ENCODE measurements around the gene HSD17B2. TPM values are rescaled to one million over a fixed set of nuclear protein-coding genes. Genes with fewer than 3 reads are reported as not detected.

Gene HSD17B2, protein sequence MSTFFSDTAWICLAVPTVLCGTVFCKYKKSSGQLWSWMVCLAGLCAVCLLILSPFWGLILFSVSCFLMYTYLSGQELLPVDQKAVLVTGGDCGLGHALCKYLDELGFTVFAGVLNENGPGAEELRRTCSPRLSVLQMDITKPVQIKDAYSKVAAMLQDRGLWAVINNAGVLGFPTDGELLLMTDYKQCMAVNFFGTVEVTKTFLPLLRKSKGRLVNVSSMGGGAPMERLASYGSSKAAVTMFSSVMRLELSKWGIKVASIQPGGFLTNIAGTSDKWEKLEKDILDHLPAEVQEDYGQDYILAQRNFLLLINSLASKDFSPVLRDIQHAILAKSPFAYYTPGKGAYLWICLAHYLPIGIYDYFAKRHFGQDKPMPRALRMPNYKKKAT
- not detected in 2 replicates for total RNA-seq

- no peaks in the 10 kb centered on the region for H3K4me1 Mint-ChIP-seq (ENCODE audit: low read depth)
- no peaks in the 10 kb centered on the region for H3K36me3 Mint-ChIP-seq (ENCODE audit: low read depth)
- no peaks in the 10 kb centered on the region for H3K9me3 Mint-ChIP-seq
- no peak within 1 kb of the TSS for H3K4me3 Mint-ChIP-seq (ENCODE audit: low read depth)
- intact Hi-C loops (cut with micrococcal nuclease), result loop anchor here (5.0 kb wide), 1 partner anchor 197 kb away; no protein-coding TSS in a partner anchor
- H3K27me3 Mint-ChIP-seq (ENCODE audit: low read depth), result peaks cover 13% of the 10 kb centered on the region
- no peak for DNase-seq (ENCODE audit: low spot score)
- H3K27ac Mint-ChIP-seq, result no peak within 1 kb of the TSS
Measured at GRCh38 chr16:82034981-82035612, at the start of gene HSD17B2. Gene HSD17B2 (plus strand): TSS chr16:82035253. CDS start chr16:82035425, 172 bp downstream.

DNA sequence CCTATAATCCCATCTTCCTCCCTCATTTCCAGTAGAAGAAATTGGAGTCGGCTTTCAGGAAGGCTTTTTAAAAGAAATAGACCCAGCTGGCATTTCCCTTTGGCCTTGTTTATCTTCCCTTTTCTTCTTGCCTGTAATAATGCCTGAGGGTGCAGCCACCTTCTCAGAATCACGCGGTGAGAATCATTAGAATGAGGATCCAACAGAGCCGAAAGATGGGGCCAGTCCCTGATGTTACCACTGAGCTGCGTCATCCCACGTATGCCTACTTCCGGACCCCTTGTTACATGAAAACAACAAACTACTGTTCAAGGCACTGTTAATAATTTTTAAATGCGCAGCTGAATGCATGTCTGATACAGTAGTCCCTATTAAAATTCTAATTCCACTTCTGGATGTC is 47.9 kb upstream of the HSD17B2 start:
- no peaks in the 10 kb centered on the region for H3K36me3 Mint-ChIP-seq (ENCODE audit: low read depth)
- no peaks in the 10 kb centered on the region for H3K9me3 Mint-ChIP-seq
- H3K27me3 Mint-ChIP-seq (ENCODE audit: low read depth), result peaks cover 4% of the 10 kb centered on the region
- H3K27ac Mint-ChIP-seq, result no peak overlapping the region
- intact Hi-C loops (cut with micrococcal nuclease), result no loop called here
- H3K4me3 Mint-ChIP-seq (ENCODE audit: low read depth), result no peak overlapping the region
- DNase-seq (ENCODE audit: low spot score), result no peak
- no peaks in the 10 kb centered on the region for H3K4me1 Mint-ChIP-seq (ENCODE audit: low read depth)

GRCh38 chr16:81987706-81988105 is 47.3 kb upstream of the HSD17B2 start:
- Mint-ChIP-seq H3K4me3 (ENCODE audit: low read depth) (no peak overlapping the region), H3K4me1 (ENCODE audit: low read depth) (no peaks in the 10 kb centered on the region), H3K9me3 (no peaks in the 10 kb centered on the region), H3K27me3 (ENCODE audit: low read depth) (peaks cover 4% of the 10 kb centered on the region), H3K27ac (no peak overlapping the region), H3K36me3 (ENCODE audit: low read depth) (no peaks in the 10 kb centered on the region)
- intact Hi-C loops (cut with micrococcal nuclease), result no loop called here
- no peak for DNase-seq (ENCODE audit: low spot score)

DNA sequence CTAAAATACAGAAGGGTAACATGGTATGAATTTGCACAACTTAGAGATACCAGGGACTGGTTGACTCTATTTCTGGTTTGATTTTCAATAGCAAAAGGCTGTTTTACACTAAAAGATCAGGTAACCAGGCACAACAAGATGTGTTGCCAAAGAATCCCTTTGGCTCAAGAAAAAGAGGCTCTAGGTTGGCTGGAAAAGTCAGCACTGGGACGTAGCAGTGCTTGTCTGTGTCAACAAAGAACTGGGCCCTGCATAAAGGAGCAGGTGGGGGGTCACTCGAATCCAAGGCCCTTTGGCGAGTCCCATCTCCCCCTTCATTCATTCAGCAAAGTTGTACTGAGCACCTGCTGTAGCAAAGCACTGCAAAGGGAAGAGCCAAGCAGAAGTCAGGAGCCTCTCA is 42.2 kb upstream of the HSD17B2 start:
- no peaks in the 10 kb centered on the region for H3K27me3 Mint-ChIP-seq (ENCODE audit: low read depth)

DNA sequence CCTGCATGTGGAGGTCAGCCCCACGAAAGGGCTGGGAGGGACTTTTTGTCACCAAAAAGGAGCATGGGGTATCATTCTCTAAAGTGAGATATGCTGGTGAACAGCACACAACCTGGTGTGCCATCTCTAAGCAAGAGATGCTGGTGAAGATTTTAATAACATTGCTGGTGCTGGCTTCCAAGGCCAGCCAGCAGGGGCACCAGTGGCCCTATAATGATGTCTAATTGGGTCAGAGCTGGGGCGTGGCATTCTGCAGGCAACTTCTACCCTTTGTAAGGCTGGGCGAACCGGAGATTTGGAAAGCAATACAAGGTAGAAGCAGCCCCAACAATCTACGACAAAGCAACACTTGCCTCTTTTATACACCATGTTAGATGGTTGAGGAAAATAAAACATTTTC is 40.6 kb upstream of the HSD17B2 start:
- no peaks in the 10 kb centered on the region for H3K4me1 Mint-ChIP-seq (ENCODE audit: low read depth)
- no peak overlapping the region for H3K27ac Mint-ChIP-seq
- intact Hi-C loops (cut with micrococcal nuclease), result no loop called here
- DNase-seq (ENCODE audit: low spot score), result no peak
- no peak overlapping the region for H3K4me3 Mint-ChIP-seq (ENCODE audit: low read depth)
- no peaks in the 10 kb centered on the region for H3K27me3 Mint-ChIP-seq (ENCODE audit: low read depth)
- no peaks in the 10 kb centered on the region for H3K9me3 Mint-ChIP-seq
- H3K36me3 Mint-ChIP-seq (ENCODE audit: low read depth), result peaks cover 6% of the 10 kb centered on the region

More for the DNA sequence above, 42.2 kb upstream of the HSD17B2 start:
- DNase-seq (ENCODE audit: low spot score), result no peak
- intact Hi-C loops (cut with micrococcal nuclease), result no loop called here
- H3K4me3 Mint-ChIP-seq (ENCODE audit: low read depth), result no peak overlapping the region
- no peaks in the 10 kb centered on the region for H3K9me3 Mint-ChIP-seq
- H3K4me1 Mint-ChIP-seq (ENCODE audit: low read depth), result no peaks in the 10 kb centered on the region
- no peaks in the 10 kb centered on the region for H3K36me3 Mint-ChIP-seq (ENCODE audit: low read depth)
- no peak overlapping the region for H3K27ac Mint-ChIP-seq

DNA sequence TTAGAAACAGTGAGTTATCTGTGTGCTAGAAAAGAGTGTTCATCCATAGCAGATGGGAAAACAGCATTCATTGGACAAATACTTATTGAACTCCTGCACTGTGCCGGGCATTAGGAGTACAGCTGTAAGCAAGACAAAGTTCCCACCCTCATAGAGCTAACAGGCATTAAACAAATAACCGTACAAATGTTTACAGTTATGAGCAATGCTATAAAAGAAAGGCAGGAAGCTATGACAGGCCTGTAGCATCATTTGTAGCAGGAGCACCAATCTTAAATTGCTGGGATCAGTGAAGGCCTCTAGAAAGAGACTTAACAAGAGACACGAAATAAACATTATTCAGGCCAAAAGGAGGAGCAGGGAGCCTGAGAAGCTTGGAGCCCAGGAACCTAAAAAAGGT is 39.4 kb upstream of the HSD17B2 start:
- Mint-ChIP-seq H3K4me3 (ENCODE audit: low read depth) (no peak overlapping the region), H3K27me3 (ENCODE audit: low read depth) (no peaks in the 10 kb centered on the region), H3K27ac (no peak overlapping the region), H3K4me1 (ENCODE audit: low read depth) (no peaks in the 10 kb centered on the region), H3K9me3 (no peaks in the 10 kb centered on the region), H3K36me3 (ENCODE audit: low read depth) (peaks cover 6% of the 10 kb centered on the region)
- intact Hi-C loops (cut with micrococcal nuclease), result no loop called here
- DNase-seq (ENCODE audit: low spot score), result no peak

- H3K9me3 Mint-ChIP-seq, result no peaks in the 10 kb centered on the region
- no peak overlapping the region for H3K4me3 Mint-ChIP-seq (ENCODE audit: low read depth)
- H3K36me3 Mint-ChIP-seq (ENCODE audit: low read depth), result peaks cover 7% of the 10 kb centered on the region
- DNase-seq (ENCODE audit: low spot score), result no peak
- H3K27me3 Mint-ChIP-seq (ENCODE audit: low read depth), result no peaks in the 10 kb centered on the region
- H3K27ac Mint-ChIP-seq, result no peak overlapping the region
- no peaks in the 10 kb centered on the region for H3K4me1 Mint-ChIP-seq (ENCODE audit: low read depth)
- intact Hi-C loops (cut with micrococcal nuclease), result no loop called here
Measured at GRCh38 chr16:81996664-81997509, 38.2 kb upstream of the HSD17B2 start.

DNA sequence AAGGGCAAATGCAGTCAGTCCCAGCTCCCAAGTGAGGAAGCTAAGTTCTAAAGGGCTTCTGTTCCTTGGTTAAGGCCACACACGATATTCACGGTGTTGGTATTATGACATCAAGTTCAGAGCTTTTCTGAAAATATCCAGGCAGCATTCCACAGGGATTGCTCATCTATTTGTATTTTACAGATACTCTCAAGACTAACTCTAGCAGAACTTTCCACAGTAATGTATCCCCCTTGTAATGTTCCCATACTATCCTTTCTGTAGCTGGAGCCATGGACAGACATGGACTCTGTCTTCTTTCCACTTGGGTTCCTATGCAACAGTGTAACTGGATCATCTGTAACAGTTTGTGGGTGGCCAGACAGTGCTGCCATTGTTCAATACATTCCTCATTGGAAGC is 37.3 kb upstream of the HSD17B2 start:
- Mint-ChIP-seq H3K9me3 (no peaks in the 10 kb centered on the region), H3K27ac (no peak overlapping the region), H3K27me3 (ENCODE audit: low read depth) (no peaks in the 10 kb centered on the region), H3K4me1 (ENCODE audit: low read depth) (no peaks in the 10 kb centered on the region), H3K4me3 (ENCODE audit: low read depth) (no peak overlapping the region), H3K36me3 (ENCODE audit: low read depth) (peaks cover 11% of the 10 kb centered on the region)
- DNase-seq (ENCODE audit: low spot score), result no peak
- intact Hi-C loops (cut with micrococcal nuclease), result no loop called here

- DNase-seq (ENCODE audit: low spot score), result no peak
- Mint-ChIP-seq H3K36me3 (ENCODE audit: low read depth) (peaks cover 11% of the 10 kb centered on the region), H3K4me3 (ENCODE audit: low read depth) (no peak overlapping the region), H3K27ac (no peak overlapping the region), H3K4me1 (ENCODE audit: low read depth) (no peaks in the 10 kb centered on the region), H3K27me3 (ENCODE audit: low read depth) (no peaks in the 10 kb centered on the region), H3K9me3 (peaks cover under 1% of the 10 kb centered on the region)
- intact Hi-C loops (cut with micrococcal nuclease), result no loop called here
Measured at GRCh38 chr16:82002831-82003230, 32.2 kb upstream of the HSD17B2 start.

- Mint-ChIP-seq H3K4me1 (ENCODE audit: low read depth) (no peaks in the 10 kb centered on the region), H3K27me3 (ENCODE audit: low read depth) (no peaks in the 10 kb centered on the region), H3K27ac (no peak overlapping the region), H3K9me3 (peaks cover 16% of the 10 kb centered on the region), H3K4me3 (ENCODE audit: low read depth) (no peak overlapping the region), H3K36me3 (ENCODE audit: low read depth) (peaks cover 18% of the 10 kb centered on the region)
- intact Hi-C loops (cut with micrococcal nuclease), result no loop called here
- DNase-seq (ENCODE audit: low spot score), result no peak
Measured at GRCh38 chr16:82004601-82005000, 30.5 kb upstream of the HSD17B2 start.

DNA sequence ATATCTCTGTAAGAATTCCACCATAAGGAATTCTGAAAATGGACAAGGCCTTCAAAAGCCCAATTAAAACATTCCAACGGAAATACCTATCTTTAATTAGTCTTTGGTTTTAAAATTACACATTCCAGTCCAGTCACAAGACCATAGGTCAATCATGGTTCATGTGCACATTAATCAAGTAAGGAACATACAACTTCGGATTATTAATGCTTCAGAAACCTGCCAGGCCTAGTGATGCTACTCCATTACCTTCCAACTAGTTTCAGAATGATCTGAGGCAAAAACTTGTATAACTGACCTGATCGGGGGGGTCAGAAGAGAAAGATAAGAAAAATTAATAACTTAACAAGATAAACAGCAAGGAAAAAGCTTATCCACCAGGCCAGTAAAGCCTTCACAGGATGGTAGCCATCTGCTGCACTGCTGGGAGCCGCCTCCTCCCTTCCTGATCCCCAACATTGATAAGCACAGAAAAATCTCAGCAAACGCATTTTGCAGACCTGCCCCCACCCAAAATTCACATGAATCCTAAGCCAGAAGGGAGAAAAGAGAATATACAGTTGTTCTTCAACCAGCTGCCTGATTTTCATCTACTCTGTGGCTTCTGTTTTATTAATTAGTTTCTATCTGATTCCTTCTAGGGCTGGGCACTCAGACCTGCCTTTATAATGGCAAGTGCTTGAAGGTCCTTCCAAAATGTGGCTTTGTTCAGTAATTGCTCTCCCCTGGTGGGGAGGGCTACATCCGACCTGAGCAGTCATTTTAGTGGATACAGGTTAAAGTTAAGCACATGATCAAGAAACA is 29.8 kb upstream of the HSD17B2 start:
- no peak for DNase-seq (ENCODE audit: low spot score)
- H3K4me1 Mint-ChIP-seq (ENCODE audit: low read depth), result peaks cover 2% of the 10 kb centered on the region
- intact Hi-C loops (cut with micrococcal nuclease), result no loop called here
- H3K9me3 Mint-ChIP-seq, result peaks cover 22% of the 10 kb centered on the region
- no peak overlapping the region for H3K27ac Mint-ChIP-seq
- peaks cover 23% of the 10 kb centered on the region for H3K36me3 Mint-ChIP-seq (ENCODE audit: low read depth)
- no peak overlapping the region for H3K4me3 Mint-ChIP-seq (ENCODE audit: low read depth)
- H3K27me3 Mint-ChIP-seq (ENCODE audit: low read depth), result no peaks in the 10 kb centered on the region

DNA sequence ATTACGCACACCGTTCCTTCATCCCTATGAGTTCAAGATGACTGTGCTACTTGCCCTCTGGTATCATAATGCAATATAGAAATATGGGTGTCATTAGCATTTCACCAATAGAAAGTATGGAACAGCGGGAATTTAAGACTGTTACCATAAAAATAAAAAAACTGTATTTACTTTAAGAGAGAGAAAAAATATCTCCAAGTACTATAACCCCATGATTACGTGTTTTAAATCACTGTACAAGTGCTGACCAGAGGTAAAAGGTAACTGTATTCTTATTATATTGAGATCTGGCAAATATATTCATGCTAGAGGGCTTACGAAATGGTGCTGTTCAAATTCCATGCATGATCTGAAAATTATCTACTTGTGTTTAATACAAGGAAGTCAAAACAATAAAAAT is 29.0 kb upstream of the HSD17B2 start:
- H3K4me3 Mint-ChIP-seq (ENCODE audit: low read depth), result no peak overlapping the region
- DNase-seq (ENCODE audit: low spot score), result no peak
- H3K36me3 Mint-ChIP-seq (ENCODE audit: low read depth), result peaks cover 30% of the 10 kb centered on the region
- peaks cover 30% of the 10 kb centered on the region for H3K9me3 Mint-ChIP-seq
- intact Hi-C loops (cut with micrococcal nuclease), result no loop called here
- peaks cover 8% of the 10 kb centered on the region for H3K4me1 Mint-ChIP-seq (ENCODE audit: low read depth)
- no peak overlapping the region for H3K27ac Mint-ChIP-seq
- no peaks in the 10 kb centered on the region for H3K27me3 Mint-ChIP-seq (ENCODE audit: low read depth)

Data from activated T-helper 2 cell treated with anti-CD3 and anti-CD28 coated beads, Interferon-gamma antibody, Interleukin-2, Interleukin-4, amounts not matched to agents 10 μg/mL and 5 μg/mL and 100 μg/mL, durations not matched to agents 14 hours and 24 hours and 36 hours (primary cell).